ENCODE results near the gene LIMS4.
"Not testable (repeated sequence)": the region's sequence is repeated elsewhere in the genome, so short reads cannot be mapped to it uniquely, and the experiment has no call there.

LIMS4 gene

GRCh38 chr2:110450951-110451350, 21.7 kb downstream of the LIMS4 start:
- DNase-seq (ENCODE audit: low read depth in 1 of 2, low spot score in 1 of 2) = not testable (repeated sequence)

DNA sequence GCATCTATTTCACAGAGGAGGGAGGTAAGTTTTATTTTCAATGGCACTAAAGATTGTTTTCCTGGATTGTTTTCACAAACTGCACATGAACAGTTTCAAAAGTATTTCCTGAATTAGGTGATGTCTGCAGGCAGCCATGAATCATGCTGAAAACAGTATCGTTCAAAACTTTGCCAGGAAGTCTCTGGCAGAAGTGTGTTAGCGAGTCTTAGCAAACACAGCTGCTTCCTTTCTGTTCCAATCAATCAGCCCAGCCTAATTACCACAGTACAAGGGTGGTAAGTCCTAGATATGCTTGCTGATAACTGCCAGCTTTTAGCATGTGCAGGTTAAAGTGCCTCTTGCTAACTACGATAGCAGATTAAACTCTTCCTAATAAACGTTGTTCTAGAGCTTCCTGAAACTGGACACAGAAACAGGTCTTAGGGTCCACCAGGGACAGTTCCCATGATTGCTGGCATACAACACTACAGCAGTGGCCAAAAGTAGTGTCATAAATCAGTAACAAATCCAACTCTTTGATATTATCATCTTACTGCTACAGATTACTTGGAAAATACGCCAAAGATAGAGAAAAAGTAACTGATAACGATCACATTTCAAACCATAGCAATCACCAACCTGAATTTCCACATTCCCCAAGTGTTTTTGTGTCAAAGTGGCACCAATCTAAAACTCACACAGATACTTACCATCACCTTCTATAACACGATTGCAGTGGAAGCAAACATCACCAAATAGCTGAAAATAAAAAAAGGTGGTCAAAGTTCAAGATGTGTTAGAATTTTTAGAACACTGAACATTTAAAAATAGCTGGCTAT, 23.3 kb downstream of the LIMS4 start:
- DNase-seq (ENCODE audit: low read depth in 1 of 2, low spot score in 1 of 2) = not testable (repeated sequence)

GRCh38 chr2:110446644-110447043, 26.0 kb downstream of the LIMS4 start:
- DNase-seq (ENCODE audit: low read depth in 1 of 2, low spot score in 1 of 2) = not testable (repeated sequence)

DNA sequence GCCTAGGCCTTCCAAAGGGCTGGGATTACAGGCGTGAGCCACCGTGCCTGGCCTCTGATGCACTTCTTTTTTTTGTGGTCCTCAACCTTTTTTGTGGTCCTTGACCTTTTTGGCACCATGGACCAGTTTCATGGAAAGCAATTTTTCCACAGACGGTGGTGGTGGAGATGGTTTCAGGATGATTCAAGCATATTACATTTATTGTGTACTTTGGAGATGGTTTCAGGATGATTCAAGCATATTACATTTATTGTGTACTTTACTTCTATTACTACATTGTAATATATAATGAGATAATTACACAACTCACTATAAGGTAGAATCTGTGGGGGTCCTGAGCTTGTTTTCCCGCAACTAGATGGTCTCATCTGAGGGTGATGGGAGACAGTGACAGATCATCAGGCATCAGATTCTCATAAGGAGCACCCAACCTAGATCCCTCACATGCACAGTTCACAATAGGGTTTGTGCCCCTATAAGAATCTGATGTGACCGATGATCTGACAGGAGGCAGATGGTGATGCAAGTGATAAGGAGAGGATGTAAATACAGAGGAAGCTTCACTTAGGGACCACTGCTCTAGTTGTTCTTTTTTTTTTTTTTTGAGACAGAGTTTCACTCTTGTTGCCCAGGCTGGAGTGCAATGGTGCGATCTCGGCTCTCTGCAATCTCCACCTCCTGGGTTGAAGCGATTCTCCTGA, 29.2 kb downstream of the LIMS4 start:
- DNase-seq (ENCODE audit: low read depth in 1 of 2, low spot score in 1 of 2) = not testable (repeated sequence)

GRCh38 chr2:110441905-110442304, 30.7 kb downstream of the LIMS4 start:
- DNase-seq (ENCODE audit: low read depth in 1 of 2, low spot score in 1 of 2) = not testable (repeated sequence)

DNA sequence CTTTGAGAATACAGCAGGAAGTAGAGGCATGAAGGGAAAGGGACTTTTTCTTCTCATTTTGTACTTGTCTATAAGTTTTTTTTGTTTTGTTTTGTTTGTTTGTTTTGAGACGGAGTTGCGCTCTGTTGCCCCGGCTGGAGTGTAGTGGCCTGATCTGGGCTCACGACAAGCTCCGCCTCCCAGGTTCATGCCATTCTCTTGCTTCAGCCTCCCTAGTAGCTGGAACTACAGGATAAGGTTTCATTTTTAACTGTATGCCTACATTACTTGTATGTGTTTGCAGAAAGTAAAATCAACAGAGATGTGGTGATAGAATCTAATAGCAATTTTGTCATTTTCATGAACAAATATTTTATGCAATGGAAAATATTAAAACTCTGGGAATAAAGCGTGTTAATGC, 38.1 kb downstream of the LIMS4 start:
- DNase-seq (ENCODE audit: low read depth in 1 of 2, low spot score in 1 of 2) = not testable (repeated sequence)

DNA sequence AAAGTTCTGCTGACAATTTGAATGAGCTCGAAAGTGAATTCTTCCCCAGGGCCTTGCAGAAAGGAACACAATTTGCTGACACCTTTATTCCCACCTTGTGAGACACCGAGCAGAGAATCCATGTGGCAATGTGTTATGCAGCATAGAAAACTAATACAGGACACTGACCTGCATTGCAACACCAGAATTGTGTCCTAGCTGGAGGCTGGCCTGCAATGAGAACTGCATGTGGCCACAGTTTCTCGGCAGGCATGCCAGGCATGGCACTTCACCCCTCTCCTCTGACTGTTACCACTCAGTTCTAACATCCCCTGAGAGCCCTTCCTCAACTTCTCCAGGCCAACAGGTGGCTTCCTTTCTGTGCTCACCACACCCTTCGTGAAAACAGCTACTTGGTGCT, 46.9 kb downstream of the LIMS4 start:
- not testable (repeated sequence) for DNase-seq (ENCODE audit: low read depth in 1 of 2, low spot score in 1 of 2)

- not testable (repeated sequence) for DNase-seq (ENCODE audit: low read depth in 1 of 2, low spot score in 1 of 2)
These were observed 48.2 kb downstream of the LIMS4 start for GRCh38 chr2:110424421-110424820.

DNA sequence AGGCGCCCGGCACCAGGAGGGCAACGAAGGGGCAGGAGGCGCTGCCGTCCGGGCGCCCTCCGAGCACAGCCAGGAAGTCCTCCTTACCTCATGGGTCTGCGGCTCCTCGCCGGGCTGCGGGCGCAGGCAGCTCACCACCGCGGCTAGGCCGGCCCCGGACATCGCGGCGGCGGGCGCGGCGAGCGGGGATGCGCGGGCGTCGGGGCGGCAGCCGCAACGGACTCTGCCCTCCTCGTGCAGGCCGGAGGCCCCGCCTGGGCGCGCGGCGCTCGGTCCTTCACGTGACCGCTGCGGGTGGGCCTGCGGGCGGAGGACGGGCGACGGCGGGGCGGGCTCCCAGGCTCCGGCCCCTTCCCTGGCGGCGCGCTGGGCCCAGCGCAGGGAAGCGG, 49.0 kb downstream of the LIMS4 start:
- DNase-seq (ENCODE audit: low read depth in 1 of 2, low spot score in 1 of 2) = not testable (repeated sequence)

- not testable (repeated sequence) for DNase-seq (ENCODE audit: low read depth in 1 of 2, low spot score in 1 of 2)
These were observed 49.6 kb downstream of the LIMS4 start for GRCh38 chr2:110422852-110423573.

DNA sequence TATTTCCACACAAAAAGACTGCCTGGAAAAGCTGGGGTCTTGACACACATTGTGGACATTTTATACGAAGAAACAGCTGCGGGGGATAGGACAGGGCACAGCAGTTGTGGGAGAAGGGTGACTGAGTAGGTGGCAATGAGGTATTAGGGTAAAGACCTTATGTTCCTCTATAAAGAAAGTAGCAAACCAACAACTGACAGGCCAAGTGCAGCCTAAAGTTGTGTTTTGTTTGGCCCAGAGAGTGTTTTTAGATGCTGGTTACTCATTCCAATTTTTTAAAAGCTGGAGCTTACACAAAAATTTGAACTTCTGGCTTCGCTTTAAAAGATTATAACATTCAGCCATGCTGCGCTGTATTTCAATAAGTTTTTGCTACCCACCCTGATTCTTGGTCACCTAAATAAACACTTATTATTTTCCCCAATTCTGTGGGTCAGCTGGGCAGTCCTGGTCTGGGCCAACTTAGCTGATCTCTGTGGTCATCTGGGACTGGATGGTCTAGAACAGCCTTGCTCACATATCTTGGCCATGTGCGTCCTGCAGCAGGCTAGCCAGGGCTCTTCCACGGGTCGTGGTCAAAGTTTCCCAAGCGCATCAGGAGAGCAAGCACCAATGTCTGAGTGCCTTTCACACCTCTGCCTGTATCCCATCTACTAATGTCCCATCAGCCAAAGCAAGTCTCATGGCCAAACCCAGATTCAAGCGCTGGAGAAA, 51.8 kb downstream of the LIMS4 start:
- DNase-seq (ENCODE audit: low read depth in 1 of 2, low spot score in 1 of 2) = not testable (repeated sequence)

DNA sequence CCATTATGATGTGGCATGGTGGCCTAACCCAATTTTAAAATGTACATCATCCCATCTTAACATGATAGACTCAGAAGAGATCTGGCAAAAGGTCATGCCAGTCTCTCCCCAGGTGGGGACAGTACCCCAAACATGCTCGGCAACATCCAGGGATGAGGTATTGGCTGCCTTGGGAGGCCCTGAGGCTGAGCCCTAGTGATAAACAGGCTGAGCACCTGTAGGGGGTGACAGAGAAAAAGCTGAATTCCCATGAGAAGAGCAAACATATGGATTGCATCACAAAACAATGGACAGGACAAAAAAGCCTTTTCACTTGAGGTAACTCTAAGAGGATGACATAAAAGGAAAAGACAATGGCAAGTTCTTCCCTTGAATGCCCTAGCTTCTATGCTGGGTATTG, 65.5 kb downstream of the LIMS4 start:
- not testable (repeated sequence) for DNase-seq (ENCODE audit: low read depth in 1 of 2, low spot score in 1 of 2)

- DNase-seq (ENCODE audit: low read depth in 1 of 2, low spot score in 1 of 2) = not testable (repeated sequence)
These were observed 67.6 kb downstream of the LIMS4 start for GRCh38 chr2:110404988-110405387.

GRCh38 chr2:110404246-110404645, 68.4 kb downstream of the LIMS4 start:
- DNase-seq (ENCODE audit: low read depth in 1 of 2, low spot score in 1 of 2) = not testable (repeated sequence)

- not testable (repeated sequence) for DNase-seq (ENCODE audit: low read depth in 1 of 2, low spot score in 1 of 2)
These were observed 71.5 kb downstream of the LIMS4 start for GRCh38 chr2:110401001-110401618.

DNA sequence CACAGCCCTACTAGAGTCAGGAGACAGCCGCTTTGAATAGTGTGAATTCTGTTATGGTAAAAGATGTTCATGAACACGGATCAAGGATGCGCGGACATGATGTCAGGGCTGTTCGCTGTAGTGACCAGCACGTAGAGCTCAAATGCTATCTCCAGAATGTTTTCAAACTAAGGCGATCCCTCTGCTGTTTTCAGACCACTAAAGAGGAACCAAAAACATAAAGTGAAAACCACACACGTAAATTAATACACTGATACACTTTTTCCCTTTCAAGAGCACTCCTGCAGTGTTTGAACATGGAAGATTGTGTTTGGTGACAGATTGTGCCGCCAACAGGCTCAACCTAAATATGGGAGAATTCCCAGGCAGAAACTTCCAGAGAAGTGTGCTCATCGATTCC, 73.2 kb downstream of the LIMS4 start:
- not testable (repeated sequence) for DNase-seq (ENCODE audit: low read depth in 1 of 2, low spot score in 1 of 2)

- not testable (repeated sequence) for DNase-seq (ENCODE audit: low read depth in 1 of 2, low spot score in 1 of 2)
These were observed 76.6 kb downstream of the LIMS4 start for GRCh38 chr2:110395990-110396389.

Measured in activated CD4-positive, alpha-beta T cell treated with anti-CD3 and anti-CD28 coated beads, Interleukin-2, amount 50 U/mL, for 24 hours (primary cell).